Measurements from ENCODE around the gene PLXNA2.

DNA sequence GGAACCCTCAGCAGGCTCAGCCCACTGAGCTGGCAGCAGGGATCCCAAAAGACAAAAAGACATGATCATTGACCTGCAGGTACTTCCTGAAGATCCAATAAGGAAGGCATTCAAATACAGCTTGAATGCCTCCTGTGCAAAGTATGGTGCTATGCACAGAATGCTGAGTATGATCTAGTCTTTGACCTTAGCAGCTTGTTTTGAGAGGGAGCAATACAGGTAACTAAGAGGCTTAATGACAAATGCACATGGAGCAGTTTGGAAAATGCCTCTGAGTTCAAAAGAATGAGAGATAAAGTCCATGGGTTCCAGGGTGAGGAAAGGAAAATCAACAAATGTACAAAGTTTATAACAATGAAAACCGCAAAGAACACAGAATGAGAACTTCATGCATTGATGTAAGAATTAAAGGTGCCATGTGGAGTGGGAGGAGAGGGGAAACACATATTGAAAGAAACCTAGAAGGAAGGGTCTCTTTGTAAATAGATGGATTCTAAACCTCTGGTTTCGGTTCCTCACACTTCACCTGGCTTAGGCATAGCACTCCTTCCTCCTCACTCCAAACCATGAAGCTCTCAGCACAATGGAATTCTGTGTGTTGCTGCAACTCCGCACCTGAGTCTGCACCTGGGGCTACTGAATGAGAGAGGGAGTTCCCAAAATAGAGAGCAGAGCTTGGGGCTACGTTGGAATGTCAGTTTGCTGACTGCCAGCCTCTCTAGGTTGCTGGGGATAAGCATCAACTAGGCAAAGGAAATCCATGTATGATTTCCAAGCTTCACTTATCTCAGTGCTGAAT lies 77.6 kb downstream of the PLXNA2 start:
- TF ChIP-seq EZH2 (IDR thresholded peaks at IDR 0.05; ENCODE audit: borderline replicate concordance, low read depth, low read length, severe bottlenecking) = no peak
- TF ChIP-seq, protein P1, sequence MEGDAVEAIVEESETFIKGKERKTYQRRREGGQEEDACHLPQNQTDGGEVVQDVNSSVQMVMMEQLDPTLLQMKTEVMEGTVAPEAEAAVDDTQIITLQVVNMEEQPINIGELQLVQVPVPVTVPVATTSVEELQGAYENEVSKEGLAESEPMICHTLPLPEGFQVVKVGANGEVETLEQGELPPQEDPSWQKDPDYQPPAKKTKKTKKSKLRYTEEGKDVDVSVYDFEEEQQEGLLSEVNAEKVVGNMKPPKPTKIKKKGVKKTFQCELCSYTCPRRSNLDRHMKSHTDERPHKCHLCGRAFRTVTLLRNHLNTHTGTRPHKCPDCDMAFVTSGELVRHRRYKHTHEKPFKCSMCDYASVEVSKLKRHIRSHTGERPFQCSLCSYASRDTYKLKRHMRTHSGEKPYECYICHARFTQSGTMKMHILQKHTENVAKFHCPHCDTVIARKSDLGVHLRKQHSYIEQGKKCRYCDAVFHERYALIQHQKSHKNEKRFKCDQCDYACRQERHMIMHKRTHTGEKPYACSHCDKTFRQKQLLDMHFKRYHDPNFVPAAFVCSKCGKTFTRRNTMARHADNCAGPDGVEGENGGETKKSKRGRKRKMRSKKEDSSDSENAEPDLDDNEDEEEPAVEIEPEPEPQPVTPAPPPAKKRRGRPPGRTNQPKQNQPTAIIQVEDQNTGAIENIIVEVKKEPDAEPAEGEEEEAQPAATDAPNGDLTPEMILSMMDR (IDR thresholded peaks at IDR 0.05; ENCODE audit: borderline replicate concordance, extremely low read depth, low read length, poor library complexity, severe bottlenecking) = no peak
